ENCODE results near the gene TRIM39. TPM values are rescaled to one million over a fixed set of nuclear protein-coding genes. Genes with fewer than 3 reads are reported as not detected.
A peak's percentile ranks its signal among the peaks of the same experiment; 100 is the strongest.

The TRIM39 gene
- total and polyA plus RNA-seq, 2 of the 13 experiments (the other 11 are each of a cell fraction or from before 2014, with no cell fraction given) = 7.7 to 14.6 TPM

DNA sequence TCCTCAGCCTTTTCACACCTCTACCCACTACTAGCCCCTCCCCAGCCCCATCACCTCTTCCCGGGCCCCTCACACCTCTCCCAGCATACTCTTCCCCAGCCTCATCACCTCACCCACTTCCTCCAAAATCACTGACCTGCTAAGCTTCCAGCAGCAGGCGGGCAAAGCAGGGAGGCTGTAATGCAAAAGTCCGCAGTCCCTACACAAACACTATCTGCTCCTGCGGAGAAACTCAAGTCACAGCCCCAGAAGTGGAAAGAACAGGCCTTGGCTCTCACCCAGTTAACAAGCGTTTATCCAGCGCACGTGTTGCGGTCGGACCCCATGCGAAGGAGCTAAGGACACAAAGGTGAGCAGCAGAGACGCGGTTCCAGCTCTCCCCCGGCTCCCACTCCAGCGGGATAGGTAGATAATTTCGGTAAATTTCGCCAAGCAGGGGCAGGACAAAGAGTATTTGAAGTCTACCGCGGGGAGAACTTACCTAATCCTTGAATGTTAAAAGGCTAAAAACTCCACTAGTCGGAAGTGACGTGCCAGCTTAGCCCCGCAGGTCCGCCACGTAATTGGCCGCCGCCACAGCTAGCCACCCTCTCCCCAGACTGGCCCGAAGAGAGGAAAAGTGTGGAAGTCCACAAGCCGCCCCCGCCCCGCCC is 728 bp upstream of the TRIM39 start (continued):
- TF ChIP-seq YY1 (IDR thresholded peaks at IDR 0.05; ENCODE audit: insufficient read depth, insufficient replicate concordance, low read depth, low read length) = no peak
- no peak for TF ChIP-seq ZNF503 (CRISPR knock-in tag; IDR thresholded peaks at IDR 0.05)
- no peak for TF ChIP-seq SKI (IDR thresholded peaks at IDR 0.05; ENCODE audit: partially characterized antibody)
- TF ChIP-seq TAF1 (CRISPR knock-in tag; IDR thresholded peaks at IDR 0.05) = no peak
- TF ChIP-seq HOXA9 (CRISPR knock-in tag; IDR thresholded peaks at IDR 0.05; ENCODE audit: borderline replicate concordance) = no peak; the same call in 1 of the 2 replicates
- TF ChIP-seq MAFG (CRISPR knock-in tag; IDR thresholded peaks at IDR 0.05) = no peak
- 0 out of 2 replicates have a peak, but pooled peaks have one; percentile 40 for TF ChIP-seq ZNF160 (CRISPR knock-in tag; IDR thresholded peaks at IDR 0.05)
- peak; percentile 73; the same call in 1 of the 2 replicates for TF ChIP-seq HOXA7 (CRISPR knock-in tag; IDR thresholded peaks at IDR 0.05)
- no peak for TF ChIP-seq SMARCE1 (IDR thresholded peaks at IDR 0.05; ENCODE audit: borderline replicate concordance)
- no peak for TF ChIP-seq NBN (conservative IDR thresholded peaks at IDR 0.05)
- TF ChIP-seq TEAD3 (CRISPR knock-in tag; optimal IDR thresholded peaks at IDR 0.05; ENCODE audit: borderline replicate concordance) = no peak
- TF ChIP-seq ZNF274 (CRISPR knock-in tag; IDR thresholded peaks at IDR 0.05) = no peak
- no peak for TF ChIP-seq RBAK (CRISPR knock-in tag; IDR thresholded peaks at IDR 0.05)
- no peak for TF ChIP-seq ZBTB2 (CRISPR knock-in tag; IDR thresholded peaks at IDR 0.05; ENCODE audit: low read depth)
- TF ChIP-seq LCORL (IDR thresholded peaks at IDR 0.05) = no peak
- peak; percentile 77 for TF ChIP-seq LCORL (CRISPR knock-in tag; IDR thresholded peaks at IDR 0.05)
- no peak; the same call in 1 of the 2 replicates for TF ChIP-seq ZNF746 (CRISPR knock-in tag; IDR thresholded peaks at IDR 0.05)
- no peak for TF ChIP-seq ZKSCAN1 (IDR thresholded peaks at IDR 0.05; ENCODE audit: low read length)
- TF ChIP-seq ZSCAN21 (CRISPR knock-in tag; IDR thresholded peaks at IDR 0.05; ENCODE audit: borderline replicate concordance) = no peak
- no peak for TF ChIP-seq ZNF792 (CRISPR knock-in tag; IDR thresholded peaks at IDR 0.05)
- no peak for TF ChIP-seq DNMT1 (CRISPR knock-in tag; IDR thresholded peaks at IDR 0.05)
- TF ChIP-seq LRRFIP1 (CRISPR knock-in tag; conservative IDR thresholded peaks at IDR 0.05) = no peak
